ENCODE measurements around the gene RUFY3.
"Not testable (repeated sequence)": the region's sequence is repeated elsewhere in the genome, so short reads cannot be mapped to it uniquely, and the experiment has no call there.

Gene RUFY3

GRCh38 chr4:70721747-70722146 lies at the start of gene RUFY3:
TSS of gene RUFY3 (plus strand) at chr4:70721964. CDS start at chr4:70722574, 610 bp downstream.
- peak; percentile 45 for DNase-seq

GRCh38 chr4:70674191-70674590 lies 47.6 kb upstream of the RUFY3 start:
- DNase-seq = no peak

- no peak for DNase-seq
Observed at GRCh38 chr4:70674731-70675130, 47.0 kb upstream of the RUFY3 start.

- no peak for DNase-seq
Observed at GRCh38 chr4:70676554-70677090, 45.1 kb upstream of the RUFY3 start.

- DNase-seq = no peak
Observed at GRCh38 chr4:70678383-70678999, 43.3 kb upstream of the RUFY3 start.

- no peak for DNase-seq
Observed at GRCh38 chr4:70680934-70681333, 40.8 kb upstream of the RUFY3 start.

GRCh38 chr4:70681704-70682103 lies 40.1 kb upstream of the RUFY3 start:
- no peak for DNase-seq

- not testable (repeated sequence) for DNase-seq
Observed at GRCh38 chr4:70682142-70682541, 39.6 kb upstream of the RUFY3 start.

- DNase-seq = peak; percentile 50
Observed at GRCh38 chr4:70687392-70687791, 34.4 kb upstream of the RUFY3 start.

GRCh38 chr4:70687821-70688794 lies 33.7 kb upstream of the RUFY3 start, which contains the start of gene UTP3:
TSS of gene UTP3 (plus strand) at chr4:70688532. CDS start at chr4:70688678, 146 bp downstream.
- DNase-seq = peak; percentile 97

- no peak for DNase-seq
Observed at GRCh38 chr4:70688795-70689231, 33.0 kb upstream of the RUFY3 start.

- DNase-seq = no peak
Observed at GRCh38 chr4:70691661-70692060, 30.1 kb upstream of the RUFY3 start.

GRCh38 chr4:70694633-70695032 lies 27.1 kb upstream of the RUFY3 start:
- not testable (repeated sequence) for DNase-seq

GRCh38 chr4:70698435-70698834 lies 23.3 kb upstream of the RUFY3 start:
- DNase-seq = not testable (repeated sequence)

GRCh38 chr4:70700712-70701111 lies 21.1 kb upstream of the RUFY3 start:
- DNase-seq = no peak

GRCh38 chr4:70701271-70701670 lies 20.5 kb upstream of the RUFY3 start:
- DNase-seq = no peak

- DNase-seq = not testable (repeated sequence)
Observed at GRCh38 chr4:70702592-70702991, 19.2 kb upstream of the RUFY3 start.

GRCh38 chr4:70703619-70704214 lies 18.0 kb upstream of the RUFY3 start:
- no peak for DNase-seq

GRCh38 chr4:70704215-70704930 lies 17.4 kb upstream of the RUFY3 start:
- peak; percentile 88 for DNase-seq

GRCh38 chr4:70704931-70705182 lies 16.9 kb upstream of the RUFY3 start:
- DNase-seq = no peak

GRCh38 chr4:70705183-70706043 lies 16.4 kb upstream of the RUFY3 start:
- peak; percentile 84 for DNase-seq

- DNase-seq = no peak
Observed at GRCh38 chr4:70706044-70706461, 15.7 kb upstream of the RUFY3 start.

Measured in right forelimb (tissue), 1 donor.